Ovary (tissue), 9 donors: ENCODE measurements around the gene CTSO. TPM values are rescaled to one million over a fixed set of nuclear protein-coding genes. Genes with fewer than 3 reads are reported as not detected.
A peak's percentile ranks its signal among the peaks of the same experiment; 100 is the strongest.

ENCODE experiments used
- DNase-seq, 5 donors: peaks; one replicate each; pipeline ENCODE4 v3.0.0-alpha.2; 2019 to 2020
- H3K27ac ChIP-seq, 2 donors: fragments of 200-600 bp; one replicate each; pipeline versions ENCODE4 v1.5.1 to v1.8.0; 2019 to 2022
- H3K27me3 ChIP-seq: fragments of 200-600 bp; one replicate; pipeline ENCODE4 v1.8.0; 2022
- H3K36me3 ChIP-seq: fragments of 200-600 bp; sonication (generic); one replicate; pipeline ENCODE4 v1.5.1; 2019
- H3K4me1 ChIP-seq: one replicate; pipeline ENCODE4 v1.8.1; 2013; ENCODE audit warnings: mild to moderate bottlenecking, moderate library complexity; ENCODE audit not compliant: insufficient read depth
- H3K4me3 ChIP-seq: fragments of 200-600 bp; sonication (generic); one replicate; pipeline ENCODE4 v1.5.1; 2017
- H3K9me3 ChIP-seq, 2 donors: fragments of 200-600 bp in 1 of 2; sonication (generic) in 1 of 2; one replicate each; pipeline versions ENCODE4 v1.5.1 to v1.8.1; 2013 to 2019; ENCODE audit warnings: mild to moderate bottlenecking in 1 of 2, moderate library complexity in 1 of 2
- EP300 ChIP-seq: sonication (generic); formaldehyde crosslinking; IDR thresholded peaks from one replicate; pipeline ENCODE4 v1.6.1; 2017; ENCODE audit warnings: antibody characterized with exemption
- POLR2A ChIP-seq: fragments of 450-650 bp; IDR thresholded peaks from one replicate; pipeline ENCODE4 v1.6.1; 2017; ENCODE audit warnings: antibody characterized with exemption, mild to moderate bottlenecking, moderate library complexity
- WGBS, 3 donors: extraction: QIAGEN DNeasy Blood & Tissue Kit in 1 of 3; methylation state at CpG; one replicate each; pipeline versions ENCODE4 v1.1.5 to v1.1.7; 2013 to 2017; 5-methylcytosine and 5-hydroxymethylcytosine counted together
- intact Hi-C, 4 donors: fragments of 100-400 bp; cut with DNase I; formaldehyde crosslinking; loops; one replicate each; pipeline versions ENCODE4 v1.11.0 to v1.15.1; 2022 to 2023
- polyA plus RNA-seq, 2 donors: library from polyadenylated mRNA; stranded (reverse); fragments of 200-250 nt in 1 of 2; fragments of 350-450 nt in 1 of 2; fragmentation: Illumina TruSeq in 1 of 2; extraction: RNeasy Lipid Tissue Mini Kit (QIAGEN cat#74804) in 1 of 2; gene quantifications; one replicate each; pipeline ENCODE4 v1.2.3, GENCODE V29; 2013 to 2014
- total RNA-seq, 7 donors: library from RNA; depleted of rRNA in 2 of 7; stranded (reverse); fragments of >200 nt in 2 of 7; fragmentation: NEBNext Ultra II Directional in 3 of 7; extraction: Animal tissue kit (Norgen Biotek cat#: 25700) in 3 of 7; gene quantifications; one replicate each; pipeline versions ENCODE4 v1.1.0 to v1.2.4, GENCODE V29; 2016 to 2023
- TF ChIP-seq, protein P1 (sequence below), 3 donors: fragments of 450-650 bp in 2 of 3; fragments of 200-600 bp in 1 of 3; IDR thresholded peaks; one replicate each; pipeline versions ENCODE4 v1.5.1 to v1.8.0; 2016 to 2022; ENCODE audit warnings: antibody characterized with exemption in 3 of 3, mild to moderate bottlenecking in 1 of 3
- donor health status: DM: no; HTN: no; CAD: no; lungs with moderate emphysema.
- donor health status: DM: no; HTN: no; CAD: no.
- donor health status: Bipolar disorder and iron deficiency.
- donor health status: DM: yes; HTN: yes; CAD: no.
- donor health status: DM: no; HTN: no; CAD: no.
- donor health status: DM: yes; HTN: yes; CAD: no.

CTSO gene
- total and polyA plus RNA-seq, 9 donors, result 12.0 to 58.3 (median 20.6) TPM

GRCh38 chr4:155889031-155889793, 64.5 kb downstream of the CTSO start:
- intact Hi-C loops, result no loop called here
- peak in 1 of 5 donors; percentile 36 for DNase-seq
- Histone ChIP-seq H3K9me3 (no peaks in the 10 kb centered on the region), H3K27me3 (no peaks in the 10 kb centered on the region), H3K4me3 (no peak overlapping the region), H3K4me1 (no peaks in the 10 kb centered on the region), H3K27ac (no peak overlapping the region), H3K36me3 (no peaks in the 10 kb centered on the region)
- no peak for TF ChIP-seq EP300
- no peak for TF ChIP-seq POLR2A
- TF ChIP-seq, protein P1, sequence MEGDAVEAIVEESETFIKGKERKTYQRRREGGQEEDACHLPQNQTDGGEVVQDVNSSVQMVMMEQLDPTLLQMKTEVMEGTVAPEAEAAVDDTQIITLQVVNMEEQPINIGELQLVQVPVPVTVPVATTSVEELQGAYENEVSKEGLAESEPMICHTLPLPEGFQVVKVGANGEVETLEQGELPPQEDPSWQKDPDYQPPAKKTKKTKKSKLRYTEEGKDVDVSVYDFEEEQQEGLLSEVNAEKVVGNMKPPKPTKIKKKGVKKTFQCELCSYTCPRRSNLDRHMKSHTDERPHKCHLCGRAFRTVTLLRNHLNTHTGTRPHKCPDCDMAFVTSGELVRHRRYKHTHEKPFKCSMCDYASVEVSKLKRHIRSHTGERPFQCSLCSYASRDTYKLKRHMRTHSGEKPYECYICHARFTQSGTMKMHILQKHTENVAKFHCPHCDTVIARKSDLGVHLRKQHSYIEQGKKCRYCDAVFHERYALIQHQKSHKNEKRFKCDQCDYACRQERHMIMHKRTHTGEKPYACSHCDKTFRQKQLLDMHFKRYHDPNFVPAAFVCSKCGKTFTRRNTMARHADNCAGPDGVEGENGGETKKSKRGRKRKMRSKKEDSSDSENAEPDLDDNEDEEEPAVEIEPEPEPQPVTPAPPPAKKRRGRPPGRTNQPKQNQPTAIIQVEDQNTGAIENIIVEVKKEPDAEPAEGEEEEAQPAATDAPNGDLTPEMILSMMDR (IDR thresholded peaks at IDR 0.05), result no peak
- 3 to 6% (median 4%) methylated on average over 5 of the region's 5 CpGs for WGBS, 3 donors

DNA sequence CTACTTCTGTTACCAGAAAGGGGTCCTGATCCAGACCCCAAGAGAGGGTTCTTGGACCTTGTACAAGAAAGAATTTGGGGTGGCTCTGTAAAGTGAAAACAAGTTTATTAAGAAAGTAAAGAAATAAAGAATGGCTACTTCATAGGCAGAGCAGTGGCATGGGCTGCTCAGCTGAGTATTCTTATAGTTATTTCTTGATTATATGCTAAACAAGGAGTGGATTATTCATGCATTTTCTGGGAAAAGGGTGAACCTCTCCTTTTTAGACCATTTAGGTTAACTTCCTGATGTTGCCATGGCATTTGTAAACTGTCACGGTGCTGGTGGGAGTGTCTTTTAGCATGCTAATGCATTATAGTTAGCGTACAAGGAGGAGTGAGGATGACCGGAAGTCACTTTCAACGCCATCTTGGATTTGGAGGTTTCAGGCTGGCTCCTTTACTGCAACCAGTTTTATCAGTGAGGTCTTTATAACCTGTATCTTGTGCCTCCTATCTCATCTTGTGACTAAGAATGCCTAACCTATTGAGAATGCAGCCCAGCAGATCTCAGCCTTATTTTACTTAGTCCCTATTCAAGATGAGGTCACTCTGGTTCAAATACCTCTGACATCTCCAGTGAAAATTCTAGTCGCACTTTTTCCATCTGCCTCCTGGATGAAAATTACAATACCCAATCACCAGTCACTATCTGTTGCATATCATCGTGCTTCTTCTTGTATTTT, 65.7 kb downstream of the CTSO start:
- WGBS, 3 donors, result 62 to 65% (median 65%) methylated on average over 6 of the region's 6 CpGs
- no peaks in the 10 kb centered on the region for H3K36me3 ChIP-seq
- no peak for DNase-seq
- H3K4me1 ChIP-seq, result no peaks in the 10 kb centered on the region
- H3K27ac ChIP-seq, result no peak overlapping the region
- no peaks in the 10 kb centered on the region for H3K27me3 ChIP-seq
- H3K4me3 ChIP-seq, result no peak overlapping the region
- intact Hi-C loops, result no loop called here
- TF ChIP-seq EP300, result no peak
- TF ChIP-seq, protein P1 (IDR thresholded peaks at IDR 0.05), result no peak
- no peak for TF ChIP-seq POLR2A
- H3K9me3 ChIP-seq, result no peaks in the 10 kb centered on the region

DNA sequence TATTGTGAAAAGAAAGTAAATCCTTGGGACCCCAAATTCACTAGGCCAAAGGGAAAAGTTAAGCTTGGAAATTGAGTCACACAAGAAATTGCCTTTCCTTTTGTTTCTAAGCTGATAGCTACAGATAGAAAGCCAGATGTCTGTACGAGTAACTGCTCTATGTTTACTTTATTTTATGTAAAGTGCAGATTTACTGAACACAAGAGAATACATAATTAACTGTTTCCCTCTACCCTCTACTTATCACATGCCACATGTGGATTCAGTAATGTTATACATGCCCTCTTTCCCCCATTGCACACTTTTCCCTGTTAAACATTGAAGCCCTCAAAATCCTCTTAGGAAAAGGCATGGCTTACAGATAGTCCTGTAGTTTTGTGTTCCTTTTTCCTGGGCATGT, 66.6 kb downstream of the CTSO start:
- Histone ChIP-seq H3K9me3 (no peaks in the 10 kb centered on the region), H3K4me3 (no peak overlapping the region), H3K27me3 (no peaks in the 10 kb centered on the region), H3K36me3 (no peaks in the 10 kb centered on the region), H3K4me1 (no peaks in the 10 kb centered on the region), H3K27ac (no peak overlapping the region)
- WGBS, 3 donors, result 65 to 84% (median 65%) methylated on average over 1 of the region's 1 CpG
- no peak for TF ChIP-seq POLR2A
- TF ChIP-seq EP300, result no peak
- TF ChIP-seq, protein P1 (IDR thresholded peaks at IDR 0.05), result no peak
- DNase-seq, result no peak
- intact Hi-C loops, result no loop called here

GRCh38 chr4:155885666-155886065, 68.0 kb downstream of the CTSO start:
- Histone ChIP-seq H3K27ac (no peak overlapping the region), H3K9me3 (no peaks in the 10 kb centered on the region), H3K36me3 (no peaks in the 10 kb centered on the region), H3K4me1 (no peaks in the 10 kb centered on the region), H3K4me3 (no peak overlapping the region), H3K27me3 (no peaks in the 10 kb centered on the region)
- intact Hi-C loops, result no loop called here
- TF ChIP-seq, protein P1 (IDR thresholded peaks at IDR 0.05), result no peak
- no peak for TF ChIP-seq EP300
- no peak for TF ChIP-seq POLR2A
- DNase-seq, result no peak
- 44 to 60% (median 48%) methylated on average over 6 of the region's 6 CpGs for WGBS, 3 donors
